Uterus (tissue), 4 donors: Measurements from ENCODE around the gene PM20D2. TPM values are rescaled to one million over a fixed set of nuclear protein-coding genes. Genes with fewer than 3 reads are reported as not detected.

ENCODE experiments used
- DNase-seq, 2 donors: peaks; one replicate each; pipeline ENCODE4 v3.0.0-alpha.2; 2019 to 2020
- H3K27ac ChIP-seq, 2 donors: fragments of 200-600 bp; sonication (generic); 1 replicate in 1 of 2; 2 replicates in 1 of 2; pipeline ENCODE4 v1.5.1; 2016 to 2018
- H3K27me3 ChIP-seq, 2 donors: fragments of 200-600 bp; sonication (generic); one replicate each; pipeline ENCODE4 v1.5.1; 2018 to 2019; ENCODE audit warnings: control low read depth in 1 of 2
- H3K36me3 ChIP-seq, 2 donors: fragments of 200-600 bp; sonication (generic); one replicate each; pipeline ENCODE4 v1.5.1; 2019; ENCODE audit warnings: control low read depth in 1 of 2
- H3K4me1 ChIP-seq, 2 donors: fragments of 200-600 bp; sonication (generic); one replicate each; pipeline ENCODE4 v1.5.1; 2018 to 2019; ENCODE audit warnings: control low read depth in 1 of 2
- H3K4me3 ChIP-seq, 2 donors: fragments of 200-600 bp; sonication (generic); 1 replicate in 1 of 2; 2 replicates in 1 of 2; pipeline ENCODE4 v1.5.1; 2018 to 2019; ENCODE audit warnings: mild to moderate bottlenecking in 1 of 2
- H3K9me3 ChIP-seq, 2 donors: fragments of 200-600 bp; sonication (generic); one replicate each; pipeline ENCODE4 v1.5.1; 2019; ENCODE audit warnings: control low read depth in 1 of 2
- POLR2A ChIP-seq, 2 donors: fragments of 450-650 bp; IDR thresholded peaks; one replicate each; pipeline ENCODE4 v1.6.1; 2016; ENCODE audit warnings: antibody characterized with exemption in 2 of 2, mild to moderate bottlenecking in 1 of 2, moderate library complexity in 1 of 2
- intact Hi-C: fragments of 100-400 bp; cut with DNase I; formaldehyde crosslinking; loops from one replicate; pipeline ENCODE4 v1.15.1; 2023; ENCODE audit warnings: low total_unique reads
- total RNA-seq, 4 donors: library from RNA; depleted of rRNA in 3 of 4; stranded (reverse); fragments of >200 nt in 3 of 4; gene quantifications; one replicate each; pipeline versions ENCODE4 v1.1.0 to v1.2.4, GENCODE V29; 2014 to 2023
- TF ChIP-seq, protein P1 (sequence below), 4 experiments: fragments of 200-600 bp in 2 of 4; fragments of 450-650 bp in 2 of 4; sonication (generic) in 2 of 4; IDR thresholded peaks; one replicate each; pipeline ENCODE4 v1.5.1; 2016 to 2019; ENCODE audit warnings: antibody characterized with exemption in 4 of 4, mild to moderate bottlenecking in 2 of 4, moderate library complexity in 1 of 4
- donor health status: DM: yes; HTN: yes; CAD: no.

Gene PM20D2
- total RNA-seq, 4 donors from 2014 or later: 5.6 to 50.3 (median 16.0) TPM

GRCh38 chr6:89187504-89187903, 41.6 kb downstream of the PM20D2 start:
- no peak for TF ChIP-seq POLR2A (IDR thresholded peaks at IDR 0.05)
- TF ChIP-seq, protein P1, sequence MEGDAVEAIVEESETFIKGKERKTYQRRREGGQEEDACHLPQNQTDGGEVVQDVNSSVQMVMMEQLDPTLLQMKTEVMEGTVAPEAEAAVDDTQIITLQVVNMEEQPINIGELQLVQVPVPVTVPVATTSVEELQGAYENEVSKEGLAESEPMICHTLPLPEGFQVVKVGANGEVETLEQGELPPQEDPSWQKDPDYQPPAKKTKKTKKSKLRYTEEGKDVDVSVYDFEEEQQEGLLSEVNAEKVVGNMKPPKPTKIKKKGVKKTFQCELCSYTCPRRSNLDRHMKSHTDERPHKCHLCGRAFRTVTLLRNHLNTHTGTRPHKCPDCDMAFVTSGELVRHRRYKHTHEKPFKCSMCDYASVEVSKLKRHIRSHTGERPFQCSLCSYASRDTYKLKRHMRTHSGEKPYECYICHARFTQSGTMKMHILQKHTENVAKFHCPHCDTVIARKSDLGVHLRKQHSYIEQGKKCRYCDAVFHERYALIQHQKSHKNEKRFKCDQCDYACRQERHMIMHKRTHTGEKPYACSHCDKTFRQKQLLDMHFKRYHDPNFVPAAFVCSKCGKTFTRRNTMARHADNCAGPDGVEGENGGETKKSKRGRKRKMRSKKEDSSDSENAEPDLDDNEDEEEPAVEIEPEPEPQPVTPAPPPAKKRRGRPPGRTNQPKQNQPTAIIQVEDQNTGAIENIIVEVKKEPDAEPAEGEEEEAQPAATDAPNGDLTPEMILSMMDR (IDR thresholded peaks at IDR 0.05): no peak
- DNase-seq: no peak

GRCh38 chr6:89190741-89191140, 44.9 kb downstream of the PM20D2 start:
- no peak overlapping the region for H3K27ac ChIP-seq
- no peak overlapping the region for H3K4me3 ChIP-seq
- H3K27me3 ChIP-seq: no peaks in the 10 kb centered on the region
- intact Hi-C loops: no loop called here
- no peaks in the 10 kb centered on the region for H3K4me1 ChIP-seq
- H3K36me3 ChIP-seq: no peaks in the 10 kb centered on the region
- DNase-seq: no peak
- peaks cover 0 to 7% of the 10 kb centered on the region in 2 donors for H3K9me3 ChIP-seq
- TF ChIP-seq, protein P1 (IDR thresholded peaks at IDR 0.05): no peak
- no peak for TF ChIP-seq POLR2A (IDR thresholded peaks at IDR 0.05)

More at GRCh38 chr6:89187504-89187903, 41.6 kb downstream of the PM20D2 start:
- Histone ChIP-seq H3K4me3 (no peak overlapping the region), H3K4me1 (no peaks in the 10 kb centered on the region), H3K27me3 (no peaks in the 10 kb centered on the region), H3K27ac (no peak overlapping the region), H3K9me3 (no peaks in the 10 kb centered on the region), H3K36me3 (no peaks in the 10 kb centered on the region)
- intact Hi-C loops: no loop called here

DNA sequence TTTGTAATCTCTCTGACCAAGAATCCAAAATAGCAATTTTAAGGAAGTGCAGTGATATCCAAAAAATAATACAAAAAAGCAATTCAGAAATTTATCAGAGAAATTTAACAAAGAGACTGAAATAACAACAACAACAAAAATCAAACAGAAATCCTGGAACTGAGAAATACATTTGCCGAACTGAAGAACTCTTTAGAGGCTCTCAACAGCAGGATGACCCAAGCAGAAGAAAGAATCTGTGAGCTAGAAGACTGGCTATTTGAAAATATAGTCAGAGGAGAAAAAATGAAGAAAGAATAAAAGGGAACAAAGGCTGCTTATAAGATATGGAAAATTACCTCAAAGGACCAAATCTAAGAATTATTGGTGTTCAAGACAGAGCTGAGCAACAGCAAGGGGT, 48.7 kb downstream of the PM20D2 start:
- no peak overlapping the region for H3K4me3 ChIP-seq
- peaks cover 0 to 9% of the 10 kb centered on the region in 2 donors for H3K9me3 ChIP-seq
- H3K27me3 ChIP-seq: no peaks in the 10 kb centered on the region
- no peak for TF ChIP-seq POLR2A (IDR thresholded peaks at IDR 0.05)
- TF ChIP-seq, protein P1 (IDR thresholded peaks at IDR 0.05): no peak
- H3K27ac ChIP-seq: no peak overlapping the region
- DNase-seq: no peak
- no peaks in the 10 kb centered on the region for H3K4me1 ChIP-seq
- H3K36me3 ChIP-seq: no peaks in the 10 kb centered on the region
- intact Hi-C loops: no loop called here

- intact Hi-C loops: no loop called here
- peaks cover 0 to 9% of the 10 kb centered on the region in 2 donors for H3K9me3 ChIP-seq
- H3K27me3 ChIP-seq: no peaks in the 10 kb centered on the region
- no peaks in the 10 kb centered on the region for H3K36me3 ChIP-seq
- H3K4me1 ChIP-seq: no peaks in the 10 kb centered on the region
- no peak overlapping the region for H3K27ac ChIP-seq
- no peak overlapping the region for H3K4me3 ChIP-seq
- TF ChIP-seq POLR2A (IDR thresholded peaks at IDR 0.05): no peak
- TF ChIP-seq, protein P1 (IDR thresholded peaks at IDR 0.05): no peak
- DNase-seq: no peak
Observed at GRCh38 chr6:89197141-89197540, 51.3 kb downstream of the PM20D2 start.

- DNase-seq: no peak
- no peak overlapping the region for H3K4me3 ChIP-seq
Observed at GRCh38 chr6:89198235-89198634, 52.4 kb downstream of the PM20D2 start.

More at GRCh38 chr6:89198235-89198634, 52.4 kb downstream of the PM20D2 start:
- Histone ChIP-seq H3K27me3 (no peaks in the 10 kb centered on the region), H3K36me3 (no peaks in the 10 kb centered on the region), H3K4me1 (no peaks in the 10 kb centered on the region), H3K27ac (no peak overlapping the region), H3K9me3 (peaks cover 0 to 9% of the 10 kb centered on the region in 2 donors)
- TF ChIP-seq, protein P1 (IDR thresholded peaks at IDR 0.05): no peak
- TF ChIP-seq POLR2A (IDR thresholded peaks at IDR 0.05): no peak
- intact Hi-C loops: no loop called here
